Measurements from ENCODE around the gene NCS1. TPM values are rescaled to one million over a fixed set of nuclear protein-coding genes. Genes with fewer than 3 reads are reported as not detected.

NCS1 gene
- total and polyA plus RNA-seq, 2 donors (not counting 1 experiment from before 2014, with no cell fraction given) = 44.9 to 52.0 TPM

DNA sequence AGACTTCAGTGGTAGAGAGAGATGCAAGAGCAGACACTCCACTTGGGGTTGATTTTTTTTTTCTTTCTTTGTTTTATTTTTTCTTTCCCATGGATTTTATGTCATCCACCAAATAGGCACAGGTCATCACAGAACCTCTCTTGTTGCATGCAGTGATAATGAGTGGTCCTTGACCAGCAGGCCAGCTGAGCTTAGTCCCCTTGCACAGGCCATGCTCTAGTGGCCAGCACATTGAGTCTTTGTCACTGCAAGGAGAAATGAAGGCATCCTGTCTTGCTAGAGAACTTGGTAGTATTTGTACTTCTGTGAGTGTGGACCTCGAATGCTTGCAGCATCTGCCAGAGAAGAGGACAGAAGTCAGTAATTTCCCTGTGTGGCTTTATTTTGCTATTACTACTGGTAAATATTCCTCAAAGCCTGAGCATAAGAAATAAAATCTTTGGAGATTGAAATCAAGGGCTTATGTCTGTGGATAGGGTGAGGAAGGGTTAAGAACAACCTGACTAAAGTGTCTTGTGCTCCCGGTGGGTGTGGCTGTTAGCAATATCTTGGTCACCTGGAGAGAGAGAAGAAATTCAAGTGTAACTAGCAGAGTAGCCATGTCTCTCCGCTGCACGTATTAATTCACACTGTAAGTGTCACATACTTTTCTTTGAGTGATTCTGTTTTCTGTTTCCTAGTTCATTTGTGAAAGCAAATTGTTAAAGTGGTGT lies 45.3 kb upstream of the NCS1 start:
- Histone ChIP-seq H3K36me3 (ENCODE audit: control insufficient read depth, insufficient read depth, low read length) (peaks cover 8% of the 10 kb centered on the region), H2AFZ (ENCODE audit: low read length) (no peak overlapping the region), H3K9me3 (ENCODE audit: control insufficient read depth, insufficient read depth, low read depth, low read length) (no peaks in the 10 kb centered on the region), H3K4me1 (ENCODE audit: control insufficient read depth, extremely low read depth, insufficient read depth, low read length) (peaks cover 20% of the 10 kb centered on the region), H3K27me3 (ENCODE audit: control insufficient read depth, insufficient read depth, low read length) (no peaks in the 10 kb centered on the region), H3K9ac (ENCODE audit: insufficient read depth, low read length) (no peak overlapping the region), H3K27ac (ENCODE audit: insufficient read depth, low read length) (no peak overlapping the region), H4K20me1 (ENCODE audit: control insufficient read depth, extremely low read depth, insufficient read depth, low read length) (no peaks in the 10 kb centered on the region), H3K4me3 (replicated peaks in 1 of 4; ENCODE audit: control extremely low read depth in 1 of 4, insufficient read depth in 1 of 4, low read depth in 3 of 4, low read length in 4 of 4) (no peak overlapping the region), H3K4me2 (ENCODE audit: extremely low read depth, insufficient read depth, low read length) (no peak overlapping the region), H3K79me2 (ENCODE audit: control insufficient read depth, insufficient read depth, low read length) (no peaks in the 10 kb centered on the region)
- no peak for TF ChIP-seq EZH2 (IDR thresholded peaks at IDR 0.05; ENCODE audit: low read length, missing control alignments)
- no peak for DNase-seq (ENCODE audit: low read depth in 2 of 2)

DNA sequence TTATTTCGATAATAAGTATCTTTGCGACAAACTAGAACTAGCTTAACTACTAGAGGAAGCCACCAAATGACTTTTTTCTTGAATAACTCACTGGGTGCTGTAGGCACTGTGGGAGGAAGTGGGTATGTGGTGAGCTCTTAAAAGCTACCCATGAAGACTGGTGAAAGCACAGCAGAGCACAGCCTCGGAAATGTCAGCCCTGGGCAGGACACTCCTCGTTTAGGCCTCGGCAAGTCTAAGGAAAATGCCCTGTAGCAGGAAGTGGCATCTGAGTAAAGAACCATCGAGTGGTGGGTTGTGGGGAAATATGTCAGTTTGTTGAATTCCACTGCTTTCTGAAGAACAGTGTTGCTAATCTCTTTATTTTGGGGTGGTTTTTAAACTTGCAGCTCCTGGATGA lies 44.0 kb upstream of the NCS1 start:
- no peak for DNase-seq (ENCODE audit: low read depth in 2 of 2)
- Histone ChIP-seq H2AFZ (ENCODE audit: low read length) (no peak overlapping the region), H3K4me3 (replicated peaks in 1 of 4; ENCODE audit: control extremely low read depth in 1 of 4, insufficient read depth in 1 of 4, low read depth in 3 of 4, low read length in 4 of 4) (no peak overlapping the region), H3K27me3 (ENCODE audit: control insufficient read depth, insufficient read depth, low read length) (no peaks in the 10 kb centered on the region), H3K9ac (ENCODE audit: insufficient read depth, low read length) (no peak overlapping the region), H3K4me1 (ENCODE audit: control insufficient read depth, extremely low read depth, insufficient read depth, low read length) (peaks cover 20% of the 10 kb centered on the region), H3K27ac (ENCODE audit: insufficient read depth, low read length) (peak overlapping the region; percentile 87), H3K9me3 (ENCODE audit: control insufficient read depth, insufficient read depth, low read depth, low read length) (no peaks in the 10 kb centered on the region), H3K36me3 (ENCODE audit: control insufficient read depth, insufficient read depth, low read length) (peaks cover 8% of the 10 kb centered on the region), H4K20me1 (ENCODE audit: control insufficient read depth, extremely low read depth, insufficient read depth, low read length) (no peaks in the 10 kb centered on the region), H3K4me2 (ENCODE audit: extremely low read depth, insufficient read depth, low read length) (no peak overlapping the region), H3K79me2 (ENCODE audit: control insufficient read depth, insufficient read depth, low read length) (no peaks in the 10 kb centered on the region)
- TF ChIP-seq, protein P1, sequence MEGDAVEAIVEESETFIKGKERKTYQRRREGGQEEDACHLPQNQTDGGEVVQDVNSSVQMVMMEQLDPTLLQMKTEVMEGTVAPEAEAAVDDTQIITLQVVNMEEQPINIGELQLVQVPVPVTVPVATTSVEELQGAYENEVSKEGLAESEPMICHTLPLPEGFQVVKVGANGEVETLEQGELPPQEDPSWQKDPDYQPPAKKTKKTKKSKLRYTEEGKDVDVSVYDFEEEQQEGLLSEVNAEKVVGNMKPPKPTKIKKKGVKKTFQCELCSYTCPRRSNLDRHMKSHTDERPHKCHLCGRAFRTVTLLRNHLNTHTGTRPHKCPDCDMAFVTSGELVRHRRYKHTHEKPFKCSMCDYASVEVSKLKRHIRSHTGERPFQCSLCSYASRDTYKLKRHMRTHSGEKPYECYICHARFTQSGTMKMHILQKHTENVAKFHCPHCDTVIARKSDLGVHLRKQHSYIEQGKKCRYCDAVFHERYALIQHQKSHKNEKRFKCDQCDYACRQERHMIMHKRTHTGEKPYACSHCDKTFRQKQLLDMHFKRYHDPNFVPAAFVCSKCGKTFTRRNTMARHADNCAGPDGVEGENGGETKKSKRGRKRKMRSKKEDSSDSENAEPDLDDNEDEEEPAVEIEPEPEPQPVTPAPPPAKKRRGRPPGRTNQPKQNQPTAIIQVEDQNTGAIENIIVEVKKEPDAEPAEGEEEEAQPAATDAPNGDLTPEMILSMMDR (conservative IDR thresholded peaks at IDR 0.05 in 1 of 2, IDR thresholded peaks at IDR 0.05 in 1 of 2; ENCODE audit: low read depth in 1 of 2, low read length in 2 of 2) = no peak
- TF ChIP-seq EZH2 (IDR thresholded peaks at IDR 0.05; ENCODE audit: low read length, missing control alignments) = no peak

DNA sequence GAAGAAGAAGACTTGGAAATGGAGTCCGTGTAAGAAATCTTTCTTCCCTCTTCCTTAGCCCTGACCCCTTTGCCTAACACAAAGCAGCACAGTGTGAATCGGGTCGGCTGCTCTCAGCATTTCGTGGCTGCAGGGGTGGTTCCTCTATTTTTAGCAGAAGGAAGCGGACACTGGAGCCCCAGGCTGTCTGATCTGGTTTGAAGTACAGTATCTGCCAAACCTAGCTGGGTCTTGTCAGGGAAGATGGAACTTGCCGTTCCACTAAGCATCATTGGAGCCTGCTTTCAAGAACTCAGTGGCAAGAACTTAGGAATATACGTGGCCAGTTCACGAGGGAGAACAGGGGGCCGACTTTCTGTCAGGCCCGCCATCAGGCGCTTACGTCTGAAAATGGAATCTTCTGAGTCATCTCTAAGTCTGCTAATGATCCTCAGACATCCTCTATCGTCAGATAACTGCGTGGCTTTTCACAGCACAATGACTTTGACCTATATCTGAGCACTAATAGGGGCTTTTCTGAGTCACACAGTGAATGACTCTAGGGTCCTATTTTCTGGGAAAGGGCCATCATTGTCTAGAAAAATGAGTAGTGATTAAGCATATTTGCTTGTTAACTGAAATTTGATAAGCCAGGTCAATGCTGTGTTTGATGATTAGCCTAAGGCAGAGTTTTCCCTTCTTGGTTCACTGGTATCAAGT lies 43.3 kb upstream of the NCS1 start:
- Histone ChIP-seq H3K4me3 (replicated peaks in 1 of 4; ENCODE audit: control extremely low read depth in 1 of 4, insufficient read depth in 1 of 4, low read depth in 3 of 4, low read length in 4 of 4) (no peak overlapping the region), H3K27me3 (ENCODE audit: control insufficient read depth, insufficient read depth, low read length) (no peaks in the 10 kb centered on the region), H2AFZ (ENCODE audit: low read length) (peak overlapping the region; percentile 14), H3K79me2 (ENCODE audit: control insufficient read depth, insufficient read depth, low read length) (no peaks in the 10 kb centered on the region), H3K9me3 (ENCODE audit: control insufficient read depth, insufficient read depth, low read depth, low read length) (no peaks in the 10 kb centered on the region), H3K36me3 (ENCODE audit: control insufficient read depth, insufficient read depth, low read length) (peaks cover 8% of the 10 kb centered on the region), H3K4me1 (ENCODE audit: control insufficient read depth, extremely low read depth, insufficient read depth, low read length) (peaks cover 20% of the 10 kb centered on the region), H4K20me1 (ENCODE audit: control insufficient read depth, extremely low read depth, insufficient read depth, low read length) (no peaks in the 10 kb centered on the region), H3K9ac (ENCODE audit: insufficient read depth, low read length) (peak overlapping the region; percentile 68), H3K27ac (ENCODE audit: insufficient read depth, low read length) (peak overlapping the region; percentile 87), H3K4me2 (ENCODE audit: extremely low read depth, insufficient read depth, low read length) (peak overlapping the region; percentile 46)
- peak; percentile 91 to 99 for DNase-seq (ENCODE audit: low read depth in 2 of 2)
- TF ChIP-seq EZH2 (IDR thresholded peaks at IDR 0.05; ENCODE audit: low read length, missing control alignments) = no peak

Data from fibroblast of lung (primary cell).